AML-193 (cell line): ENCODE data around the gene PIP5K1B.

Experiments
- DNase-seq, 2 experiments: peaks; one replicate each; lab custom pipeline; 2025; lab: John Stamatoyannopoulos, UW

Gene PIP5K1B

DNA sequence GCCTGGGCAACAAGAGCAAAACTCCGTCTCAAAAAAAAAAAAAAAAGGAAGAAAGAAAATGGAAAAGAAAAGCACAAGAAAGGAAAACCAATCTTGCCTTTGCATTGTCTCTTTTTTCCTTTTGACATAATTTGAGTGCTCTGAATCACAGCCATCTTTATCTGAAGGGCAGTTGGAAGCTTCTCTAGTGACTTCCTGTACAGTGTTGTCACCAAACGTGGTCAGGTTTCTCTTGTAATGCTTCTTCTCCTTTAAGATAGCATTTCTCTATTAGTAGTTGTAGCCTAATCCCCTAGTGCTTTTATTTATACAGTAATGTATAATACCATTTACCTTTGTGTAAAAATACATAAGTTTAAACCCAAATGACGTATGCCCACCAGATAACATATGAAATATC lies 290.7 kb downstream of the PIP5K1B start:
- peak; percentile 53 to 56 for DNase-seq

DNA sequence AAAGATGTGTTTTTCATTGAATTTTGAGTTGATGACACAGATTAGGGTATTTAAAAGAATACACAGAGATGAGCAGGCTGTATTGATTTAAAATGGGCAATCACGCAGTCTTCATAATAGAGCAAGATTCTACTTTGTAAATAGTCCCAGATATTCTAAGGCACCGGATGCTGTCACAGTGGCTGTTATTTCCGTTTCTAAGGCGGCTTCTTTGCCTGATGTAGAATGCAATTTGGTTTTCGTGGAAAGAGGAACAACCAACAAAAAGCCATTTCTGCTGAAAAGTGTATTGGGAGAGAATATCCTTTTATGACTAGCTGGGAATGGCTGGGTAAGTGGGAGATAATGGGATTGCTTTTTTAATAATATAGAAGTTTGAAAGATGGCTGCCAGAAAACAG lies 291.4 kb downstream of the PIP5K1B start:
- no peak for DNase-seq

DNA sequence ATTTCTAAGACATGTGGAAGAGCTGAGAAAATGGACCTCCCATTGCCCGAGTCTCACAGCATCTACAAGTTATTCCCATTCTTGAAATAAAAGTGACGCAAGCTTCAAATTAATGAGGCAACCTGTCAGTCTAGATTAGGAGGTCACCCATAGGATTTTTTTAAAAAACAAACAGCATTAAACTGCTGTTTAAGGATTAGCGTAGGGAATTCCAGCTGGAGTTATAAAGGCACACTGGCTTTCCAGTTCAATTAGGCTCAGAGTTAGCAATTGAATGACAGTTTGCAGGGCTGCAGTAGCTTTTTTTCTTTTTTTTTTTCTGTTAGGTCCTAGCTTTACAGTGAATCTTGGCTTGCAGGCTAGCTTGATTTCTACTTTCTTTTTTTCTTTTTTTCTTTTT lies 292.6 kb downstream of the PIP5K1B start:
- no peak for DNase-seq

DNA sequence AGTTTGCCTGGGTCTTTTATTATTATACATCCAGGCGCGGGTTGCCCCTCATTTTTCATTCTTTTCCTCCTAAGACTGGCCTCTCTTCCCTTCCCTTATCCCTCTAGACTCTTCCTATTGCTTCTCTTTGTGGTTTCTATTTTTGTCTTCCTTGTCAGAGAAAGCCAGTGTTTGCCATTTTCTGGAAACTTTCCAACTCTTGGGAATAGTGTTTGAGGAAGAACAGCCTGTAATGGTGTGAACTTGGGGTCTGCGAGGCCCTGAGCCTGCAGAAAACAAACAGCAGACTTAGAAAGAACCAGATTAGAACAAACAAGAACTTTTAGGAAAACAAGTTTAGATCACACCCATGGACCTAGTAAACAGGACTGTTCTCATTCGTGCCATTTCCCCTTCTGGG lies 293.3 kb downstream of the PIP5K1B start:
- DNase-seq, result no peak

DNA sequence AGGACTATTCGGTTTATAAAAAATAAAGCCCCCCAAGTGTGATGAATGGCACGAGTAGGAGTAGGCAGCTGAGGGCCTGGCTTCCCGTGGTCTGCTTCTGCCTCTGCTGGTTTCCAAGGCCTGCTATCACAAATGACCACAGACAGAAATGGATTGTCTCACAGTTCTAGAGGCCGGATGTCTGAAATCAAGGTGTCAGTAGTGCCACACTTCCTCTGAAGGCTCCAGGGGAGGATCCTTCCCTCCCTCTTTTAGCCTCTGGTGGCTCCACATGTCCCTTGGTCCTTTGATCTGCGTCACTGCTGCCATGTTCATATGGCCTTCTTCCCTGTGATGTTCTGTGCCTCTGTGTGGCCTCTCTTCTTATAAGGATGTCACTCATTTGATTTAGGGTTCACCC lies 293.8 kb downstream of the PIP5K1B start:
- DNase-seq, result no peak

DNA sequence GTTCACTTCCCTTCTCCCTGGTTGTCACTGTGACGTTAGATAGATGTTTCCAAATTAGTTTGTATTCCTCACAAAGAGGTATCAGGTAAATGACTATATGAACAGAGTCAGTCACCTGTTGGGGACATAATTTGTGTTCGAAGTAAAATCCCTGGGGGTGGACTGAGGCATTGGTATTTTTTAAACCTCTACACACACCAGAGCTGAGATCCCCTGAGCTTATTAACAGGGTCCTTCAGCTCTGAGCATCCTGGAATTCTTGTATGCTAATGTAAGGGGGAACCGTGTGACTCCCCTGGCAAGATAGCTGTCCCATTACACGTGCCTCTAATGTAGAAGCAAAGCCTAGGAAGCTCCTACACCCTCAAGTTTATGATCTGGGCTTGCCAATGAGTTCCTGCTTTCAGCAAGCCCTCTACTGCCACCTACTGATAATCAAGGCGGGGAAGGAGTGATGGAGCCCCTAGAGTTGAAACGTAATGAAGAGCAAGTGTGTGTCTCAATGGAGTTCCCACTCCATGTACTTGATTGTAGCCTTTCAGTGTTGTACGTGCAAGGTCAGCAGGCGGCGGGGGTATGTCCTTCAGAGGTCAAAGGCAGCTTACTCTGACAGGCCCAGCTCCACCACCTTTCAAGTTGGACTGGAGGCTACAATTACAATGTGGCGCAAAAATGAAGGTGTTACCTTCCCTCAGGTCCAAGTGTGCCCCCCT lies 294.5 kb downstream of the PIP5K1B start:
- peak; percentile 73 to 81 for DNase-seq

DNA sequence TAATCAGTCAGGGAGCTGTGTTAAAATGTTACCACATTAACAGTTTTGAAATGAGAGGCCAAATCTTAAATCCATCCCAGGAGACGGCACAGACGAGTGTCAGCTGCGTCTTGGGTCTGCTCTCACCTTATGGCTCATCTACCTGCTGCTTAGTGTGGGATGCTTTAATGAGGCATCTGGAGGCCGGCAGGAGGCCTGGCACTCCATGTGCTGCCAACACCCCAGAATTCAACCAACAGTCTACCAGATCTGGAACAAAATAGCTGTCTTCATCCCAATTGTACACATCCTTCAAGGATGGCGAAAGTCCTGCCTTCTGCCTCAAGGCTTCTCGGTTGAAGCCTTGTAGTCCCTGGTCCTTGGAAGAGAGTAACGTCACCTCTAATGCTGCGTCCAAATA lies 296.9 kb downstream of the PIP5K1B start:
- DNase-seq, result no peak

DNA sequence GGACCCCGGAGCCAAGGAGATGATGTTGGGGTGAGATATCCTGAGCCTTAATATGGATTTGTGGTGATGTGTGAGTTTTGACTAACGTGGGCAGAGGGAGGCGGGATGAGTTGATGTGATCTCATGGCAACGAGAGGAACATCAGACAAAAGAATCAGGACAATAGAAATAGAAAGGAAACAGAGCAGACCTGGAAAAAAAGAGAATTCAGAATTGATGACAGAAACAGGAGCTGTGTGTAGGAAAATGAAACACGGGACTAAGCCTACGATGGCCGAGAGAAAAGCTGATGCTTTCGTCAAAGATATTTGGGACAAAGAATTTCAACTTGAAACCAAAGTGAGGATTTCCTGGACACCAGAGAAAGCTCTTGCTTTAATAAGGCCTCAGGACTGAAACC lies 298.0 kb downstream of the PIP5K1B start:
- DNase-seq, result no peak

DNA sequence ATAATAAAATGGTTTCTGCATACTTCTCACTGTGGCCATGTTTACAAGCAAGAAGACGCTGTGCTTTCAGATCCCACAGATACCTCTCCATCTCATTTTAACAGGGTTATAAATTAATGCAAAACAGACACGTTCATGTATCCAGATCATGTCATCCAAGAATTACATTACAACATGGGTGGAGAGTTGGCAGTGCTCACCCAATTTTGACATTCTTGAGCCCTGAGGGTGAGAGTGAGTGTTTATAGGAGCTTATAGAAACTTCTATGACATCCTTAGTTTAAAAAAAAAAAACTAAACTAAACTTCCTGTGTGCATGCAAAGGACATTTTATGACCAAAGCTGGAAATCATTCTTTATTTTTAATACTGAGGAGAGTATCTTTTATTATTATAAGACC lies 299.8 kb downstream of the PIP5K1B start:
- no peak for DNase-seq

DNA sequence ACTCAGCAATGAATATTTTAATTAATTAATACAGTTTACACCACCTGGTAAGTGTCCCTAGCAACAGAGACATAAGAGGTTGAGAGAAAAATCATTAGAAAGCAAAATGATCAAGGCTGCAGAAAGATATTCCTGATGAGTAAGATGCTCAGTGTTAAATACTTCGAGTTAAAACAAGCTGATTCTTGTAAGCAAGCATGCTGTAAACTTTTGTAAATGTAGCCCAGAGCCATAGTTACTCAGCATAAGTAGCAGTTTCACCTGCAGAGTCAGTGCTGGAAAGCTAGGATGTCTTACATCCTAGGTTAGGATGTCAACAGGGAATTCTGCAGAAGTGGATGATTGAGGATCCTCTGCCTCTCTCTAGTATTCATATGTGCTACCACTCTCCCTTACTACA lies 304.7 kb downstream of the PIP5K1B start:
- DNase-seq, result no peak

DNA sequence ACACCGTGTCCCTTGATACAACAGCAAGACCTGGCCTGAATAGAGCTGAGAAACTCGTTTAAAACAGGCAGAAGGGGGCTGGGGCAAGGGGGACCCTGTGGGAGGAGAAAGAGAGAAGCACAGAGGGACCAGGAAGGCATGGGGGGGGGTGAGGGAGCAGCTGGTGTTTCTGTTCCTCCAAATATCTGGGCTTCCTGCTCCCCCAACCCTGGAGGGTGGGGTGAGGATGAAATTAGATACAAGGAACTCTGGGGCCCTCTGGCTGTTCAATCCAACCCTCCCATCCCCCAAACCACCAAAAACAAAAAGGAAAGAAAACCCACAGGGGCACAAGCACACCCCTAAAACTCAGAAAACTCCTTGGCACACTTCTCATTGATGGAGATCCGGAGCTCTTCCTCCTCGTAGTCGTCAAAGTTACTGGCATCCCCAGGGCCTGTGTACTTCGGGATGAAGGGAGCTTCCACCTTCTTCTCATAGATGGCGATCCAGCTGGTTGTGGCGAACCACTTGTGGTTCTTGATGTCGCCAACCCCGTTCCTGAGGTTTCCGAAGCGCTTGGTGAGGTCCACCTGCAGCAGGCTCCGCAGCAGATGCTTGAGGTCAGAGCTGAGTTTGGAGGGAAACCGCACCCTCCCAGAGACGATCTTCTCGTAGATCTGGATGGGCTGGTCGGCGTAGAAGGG lies 307.8 kb downstream of the PIP5K1B start:
- no peak for DNase-seq

DNA sequence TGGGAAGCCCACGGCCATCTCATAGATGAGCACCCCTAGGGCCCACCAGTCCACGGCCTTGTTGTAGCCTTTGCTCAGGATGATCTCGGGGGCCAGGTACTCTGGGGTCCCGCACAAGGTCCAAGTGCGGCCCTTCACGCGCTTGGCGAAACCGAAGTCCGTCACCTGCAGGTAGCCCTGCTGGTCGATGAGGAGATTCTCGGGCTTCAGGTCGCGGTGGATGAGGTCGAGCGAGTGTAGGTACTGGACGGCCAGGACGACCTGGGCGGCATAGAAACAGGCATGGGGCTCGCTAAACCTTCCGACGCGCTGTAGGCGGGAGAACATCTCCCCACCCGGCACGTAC lies 308.3 kb downstream of the PIP5K1B start:
- no peak for DNase-seq

DNA sequence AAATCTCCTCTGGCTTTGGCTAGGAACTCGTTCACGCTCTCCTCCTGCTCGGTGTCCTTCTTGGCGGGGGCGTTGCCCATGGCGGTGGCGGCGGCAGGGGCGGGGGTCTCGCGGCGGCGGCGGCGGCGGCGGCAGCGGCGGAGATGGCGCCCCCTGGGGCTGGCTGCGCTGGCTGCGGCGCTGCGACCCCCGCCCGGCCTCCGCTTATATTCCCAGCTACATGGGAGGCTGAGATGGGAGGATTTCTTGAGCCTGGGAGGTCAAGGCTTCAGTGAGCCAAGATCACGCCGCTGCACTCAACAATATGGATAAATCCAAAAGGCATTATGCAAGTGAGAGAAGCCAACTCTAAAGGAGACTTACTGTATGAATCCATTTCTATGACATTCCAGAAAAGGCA lies 309.0 kb downstream of the PIP5K1B start, which contains the start of gene PRKACG:
Gene PRKACG, minus strand, starts transcription at position 101 of the 400 bp plus-strand sequence. Its CDS starts 21 bp downstream, at position 80.
- DNase-seq, result no peak

DNA sequence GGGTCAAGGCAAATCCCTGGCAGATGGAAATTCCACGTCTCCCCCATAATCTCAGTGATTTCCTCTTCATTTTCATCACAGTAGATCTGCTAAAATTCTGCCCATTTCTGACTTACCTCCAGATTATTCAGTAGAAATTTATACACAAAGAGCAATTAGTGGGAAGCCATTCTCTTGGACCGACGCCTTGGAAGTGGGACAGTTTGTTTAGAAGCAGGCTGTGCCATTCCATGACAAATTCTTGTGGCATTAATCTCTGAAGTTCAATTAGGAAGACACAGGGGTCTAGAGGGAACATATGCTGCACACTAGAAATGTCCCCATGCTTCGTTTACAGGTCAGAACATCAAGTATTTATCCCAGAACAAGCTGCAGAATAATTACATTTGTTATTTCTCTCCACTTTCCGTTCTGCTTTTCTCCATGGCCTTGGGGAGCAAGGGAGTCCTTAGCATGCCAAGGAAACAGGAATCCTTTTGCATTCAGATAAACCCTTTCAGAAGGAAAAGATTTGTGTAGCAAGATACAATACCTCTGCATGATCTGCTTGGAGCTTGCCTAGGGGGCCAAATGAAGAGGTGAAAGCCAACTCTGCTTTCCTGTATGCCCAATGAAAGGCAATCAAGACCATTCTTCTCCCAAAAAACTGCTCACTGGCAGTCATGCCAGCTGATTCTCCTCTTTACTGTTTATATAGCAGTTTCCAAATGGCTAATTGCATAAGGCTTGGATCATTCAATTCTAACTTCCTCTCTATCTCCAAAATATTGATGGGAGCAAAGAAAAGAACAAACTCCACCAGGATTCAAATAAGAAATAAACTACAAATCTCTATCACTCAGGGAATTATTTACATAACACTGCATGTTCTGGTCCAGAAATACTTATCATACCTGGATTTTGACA lies 311.4 kb downstream of the PIP5K1B start:
- no peak for DNase-seq

DNA sequence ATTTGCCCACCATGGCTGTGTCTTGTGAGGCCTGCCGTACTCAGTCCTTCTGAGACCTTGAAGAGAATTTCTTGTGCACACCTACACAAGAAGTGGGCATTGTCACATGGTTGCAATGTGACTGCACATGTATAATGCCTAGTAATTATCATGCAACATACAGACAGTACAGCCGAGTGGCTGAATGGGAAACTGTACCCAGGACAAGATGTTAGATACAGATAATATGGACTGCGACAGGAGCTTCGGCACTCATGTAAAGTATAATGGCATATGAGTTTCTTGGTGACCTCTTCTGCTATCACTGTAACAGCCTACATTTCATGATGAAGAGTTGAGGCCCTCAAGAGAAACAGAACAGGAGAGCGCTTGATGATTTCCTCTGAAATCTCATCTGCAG lies 313.7 kb downstream of the PIP5K1B start:
- DNase-seq, result no peak

DNA sequence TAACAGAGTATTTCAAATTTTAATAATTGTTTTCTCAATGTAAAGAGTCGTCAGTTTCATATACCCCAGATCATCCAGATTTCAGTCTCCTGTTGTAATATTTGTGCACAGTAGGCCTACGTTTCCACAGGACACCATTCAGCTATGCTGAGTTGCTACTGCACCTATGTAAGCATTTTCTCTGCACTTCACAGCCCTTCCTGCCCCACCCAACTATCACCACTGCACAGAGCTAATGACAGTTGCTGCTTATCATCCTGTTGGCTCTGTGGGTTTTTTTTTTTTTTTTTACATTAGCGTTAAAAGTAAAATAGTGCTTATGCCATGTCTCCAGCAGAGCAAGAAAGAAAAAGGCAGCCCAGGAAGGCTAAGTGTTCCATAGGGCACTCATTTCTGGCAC lies 314.8 kb downstream of the PIP5K1B start:
- no peak for DNase-seq

DNA sequence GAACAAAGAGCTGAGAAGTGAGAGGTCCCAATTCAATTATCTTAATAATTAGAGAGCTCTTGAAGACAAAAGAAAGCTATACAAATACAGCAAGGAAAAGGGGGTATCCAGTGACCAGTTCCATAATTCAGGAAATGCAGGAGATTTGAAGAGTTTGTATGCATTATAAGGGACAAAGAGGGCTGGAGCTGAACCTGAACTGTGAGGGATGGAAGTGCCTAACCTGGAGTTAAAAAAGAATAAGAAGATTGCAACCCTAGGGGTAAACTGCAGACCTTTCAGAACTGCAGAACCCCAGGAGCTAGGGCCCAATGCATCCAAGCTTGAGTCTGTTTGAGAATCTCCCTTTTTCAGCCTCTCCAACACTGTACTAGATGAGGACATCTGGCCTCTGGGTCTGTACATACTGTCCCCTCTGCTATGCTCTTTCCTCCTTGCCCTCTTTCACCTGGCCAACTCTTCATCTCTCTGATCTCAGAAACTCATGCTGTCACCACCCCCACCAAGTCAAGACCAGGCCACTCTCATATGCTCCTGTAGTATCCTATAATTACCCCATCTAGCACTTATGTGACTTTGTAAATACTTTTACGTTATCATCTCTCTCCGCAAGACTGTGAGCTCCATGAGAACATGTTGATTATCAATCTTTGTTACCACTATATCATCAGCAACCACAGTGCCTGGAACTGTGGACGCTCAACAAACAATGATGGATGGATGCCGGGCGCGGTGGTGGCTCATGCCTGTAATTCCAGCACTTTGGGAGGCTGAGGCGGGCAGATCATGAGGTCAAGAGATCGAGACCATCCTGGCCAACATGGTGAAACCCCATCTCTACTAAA lies 315.5 kb downstream of the PIP5K1B start:
- no peak for DNase-seq

DNA sequence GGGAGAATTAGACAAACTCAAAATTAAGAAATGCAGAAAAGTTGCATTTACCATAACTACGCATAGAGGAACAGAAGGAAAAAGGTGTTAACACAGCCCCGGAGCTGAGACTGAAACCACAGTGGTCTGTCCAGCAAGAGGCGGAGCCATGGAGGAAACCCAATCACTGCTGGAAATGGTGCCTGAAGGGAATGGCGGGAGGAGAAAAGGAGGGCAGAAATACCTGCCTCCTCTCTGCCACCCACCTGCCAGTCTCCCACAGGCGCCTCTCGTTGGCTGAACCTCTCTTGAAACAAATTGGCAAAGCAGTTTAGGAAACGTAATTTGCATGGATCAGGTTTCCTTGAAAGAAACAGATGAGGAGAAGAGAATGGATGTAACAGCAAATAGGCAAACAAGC lies 318.6 kb downstream of the PIP5K1B start:
- no peak for DNase-seq

DNA sequence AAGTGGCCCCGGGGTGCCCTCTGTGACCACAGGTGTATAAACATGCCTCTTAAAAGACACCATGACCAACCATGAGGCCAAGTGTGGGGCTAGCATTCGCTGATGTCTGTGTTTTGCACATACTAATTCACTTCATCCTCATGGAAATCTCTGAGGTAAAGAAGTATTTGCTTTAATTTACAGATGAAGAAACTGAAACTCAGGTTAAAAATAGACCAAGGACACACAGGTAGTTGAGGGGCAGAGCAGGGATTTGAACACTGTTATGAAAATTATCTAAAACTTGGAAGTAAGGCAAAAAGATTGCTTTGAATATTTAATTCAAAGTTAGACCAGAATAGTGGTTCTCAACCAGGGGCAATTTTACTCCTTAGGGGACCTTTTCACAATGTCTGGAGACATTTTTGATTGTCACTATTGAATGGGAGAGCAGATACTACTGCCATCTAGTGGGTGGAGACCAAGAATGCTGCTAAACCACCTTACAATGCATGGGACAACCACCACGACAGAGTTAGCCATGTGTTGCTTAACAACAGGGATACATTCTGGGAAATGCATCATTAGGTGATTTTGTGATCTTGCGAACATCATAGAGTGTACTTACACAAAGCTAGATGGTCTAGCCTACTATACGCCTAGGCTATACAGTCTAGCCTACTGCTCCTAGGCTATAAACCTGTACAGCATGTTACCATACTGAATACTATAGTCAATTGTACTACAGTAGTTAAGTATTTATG lies 322.5 kb downstream of the PIP5K1B start:
- DNase-seq, result peak; percentile 68 to 70

DNA sequence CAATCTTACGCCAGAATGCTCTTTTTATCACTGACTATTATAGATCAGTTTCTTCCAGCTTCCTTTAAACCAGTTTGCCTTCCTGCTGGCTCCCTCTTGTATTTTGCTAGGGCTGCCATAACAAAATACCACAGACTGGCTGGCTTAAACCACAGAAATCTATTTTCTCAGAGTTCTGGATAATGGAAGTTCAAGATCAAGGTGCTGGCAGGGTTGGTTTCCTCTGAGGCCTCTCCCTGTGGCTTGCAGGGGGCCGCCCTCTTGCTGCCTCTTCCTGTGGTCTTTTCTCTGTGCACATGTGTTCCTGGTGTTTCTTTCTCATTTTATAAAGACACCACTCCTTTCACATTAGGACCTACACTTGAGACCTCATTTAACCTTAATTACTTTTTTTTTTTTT lies 323.7 kb downstream of the PIP5K1B start:
- DNase-seq, result no peak

DNA sequence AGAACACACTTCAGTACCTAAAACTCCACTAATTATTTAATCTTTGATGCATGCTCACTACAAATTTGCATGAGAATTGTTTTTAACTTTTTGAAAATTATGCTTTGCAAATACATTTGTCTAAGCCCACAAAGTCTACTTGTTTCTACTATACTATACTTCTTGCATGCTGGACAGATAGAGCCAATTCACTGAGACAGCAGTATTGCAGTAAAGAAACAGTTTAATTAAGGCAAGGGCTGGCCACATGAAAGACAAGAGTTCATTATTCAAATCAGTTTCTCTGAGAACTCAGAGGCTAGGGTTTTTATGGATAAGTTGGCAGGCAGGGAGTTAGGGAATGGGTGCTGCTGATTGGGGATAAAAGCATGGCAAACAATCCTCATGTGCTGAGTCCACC lies 324.5 kb downstream of the PIP5K1B start:
- no peak for DNase-seq
